T-cell (primary cell): ENCODE data around the gene UBE3D. TPM values are rescaled to one million over a fixed set of nuclear protein-coding genes. Genes with fewer than 3 reads are reported as not detected.
"Not testable (repeated sequence)": the region's sequence is repeated elsewhere in the genome, so short reads cannot be mapped to it uniquely, and the experiment has no call there.

Experiments
- ATAC-seq, 4 experiments: fragments of 200-7000 bp in 3 of 4; fragments of 150-1000 bp in 1 of 4; cut with Tn5 transposase; replicated peaks in 1 of 4; 1 replicate in 3 of 4; 2 replicates in 1 of 4; pipeline ENCODE4 v1.10.0; 2021; ENCODE audit warnings: moderate library complexity in 3 of 4, mild to moderate bottlenecking in 2 of 4, moderate number of reproducible peaks in 1 of 4
- CTCF ChIA-PET, 2 donors: fragments of 300-600 bp; sonication (Branson Sonifier 250); formaldehyde crosslinking; loops; one replicate each; lab custom pipeline; 2022; ENCODE audit warnings: antibody characterized with exemption in 2 of 2; lab: Charles Lee
- POLR2A ChIA-PET, 2 donors: fragments of 300-600 bp; sonication (Branson Sonifier 250); formaldehyde crosslinking; loops; one replicate each; lab custom pipeline; 2022; ENCODE audit warnings: antibody characterized with exemption in 2 of 2; lab: Charles Lee
- DNase-seq, 35 experiments: peaks; one replicate each; pipeline versions ENCODE4 v3.0.0 to v3.0.0-alpha.2; 2013 to 2023
- H3K27ac ChIP-seq: one replicate; pipeline ENCODE4 v1.5.1; 2013; ENCODE audit warnings: low read length
- H3K27me3 ChIP-seq, 2 experiments: replicated peaks in 1 of 2; 1 replicate in 1 of 2; 2 replicates in 1 of 2; pipeline versions ENCODE4 v1.6.1 to v1.7.0; 2013; ENCODE audit warnings: low read length in 1 of 2, mixed read lengths in 1 of 2; ENCODE audit not compliant: control insufficient read depth in 2 of 2, insufficient read depth in 2 of 2; ENCODE audit errors: extremely low read depth in 1 of 2
- H3K36me3 ChIP-seq, 2 donors: 1 replicate in 1 of 2; 2 replicates in 1 of 2; pipeline versions ENCODE4 v1.6.1 to v1.7.0; 2013; ENCODE audit warnings: low read length in 1 of 2; ENCODE audit not compliant: control insufficient read depth in 2 of 2, insufficient read depth in 1 of 2; ENCODE audit errors: extremely low read depth in 1 of 2
- H3K4me1 ChIP-seq, 2 experiments: 1 replicate in 1 of 2; 2 replicates in 1 of 2; pipeline versions ENCODE4 v1.6.1 to v1.7.0; 2013; ENCODE audit warnings: low read length in 2 of 2, mixed read lengths in 1 of 2; ENCODE audit not compliant: insufficient read depth in 2 of 2, control insufficient read depth in 1 of 2; ENCODE audit errors: extremely low read depth in 1 of 2
- H3K4me3 ChIP-seq, 2 donors: 1 replicate in 1 of 2; 2 replicates in 1 of 2; pipeline versions ENCODE4 v1.5.1 to v1.7.0; 2013; ENCODE audit warnings: mild to moderate bottlenecking in 2 of 2, low read length in 1 of 2, moderate library complexity in 1 of 2; ENCODE audit not compliant: control insufficient read depth in 1 of 2; ENCODE audit errors: extremely low read depth in 1 of 2
- H3K9me3 ChIP-seq: 2 replicates; pipeline ENCODE4 v1.7.0; 2013
- H3K27ac Mint-ChIP-seq, 2 donors: one replicate each; pipeline ENCODE4 v1.8.0; 2020 to 2021; ENCODE audit warnings: mild to moderate bottlenecking in 2 of 2, mixed read lengths in 2 of 2
- H3K27me3 Mint-ChIP-seq, 2 donors: one replicate each; pipeline ENCODE4 v1.8.0; 2021 to 2022; ENCODE audit warnings: mixed read lengths in 2 of 2
- H3K36me3 Mint-ChIP-seq: one replicate; pipeline ENCODE4 v1.8.0; 2021; ENCODE audit warnings: mixed read lengths
- H3K4me1 Mint-ChIP-seq, 3 donors: one replicate each; pipeline ENCODE4 v1.8.0; 2020 to 2022; ENCODE audit warnings: mixed read lengths in 3 of 3, mild to moderate bottlenecking in 1 of 3
- H3K4me3 Mint-ChIP-seq, 3 donors: one replicate each; pipeline ENCODE4 v1.8.0; 2020 to 2022; ENCODE audit warnings: mild to moderate bottlenecking in 3 of 3, mixed read lengths in 3 of 3, moderate library complexity in 3 of 3
- H3K9me3 Mint-ChIP-seq, 3 donors: one replicate each; pipeline ENCODE4 v1.8.0; 2020 to 2022; ENCODE audit warnings: mixed read lengths in 3 of 3
- WGBS: methylation state at CpG from one replicate; pipeline ENCODE4 v1.1.5; 2013; ENCODE audit warnings: missing lambda C conversion rate; ENCODE audit not compliant: insufficient coverage; 5-methylcytosine and 5-hydroxymethylcytosine counted together
- total RNA-seq, 35 experiments: library from RNA in 6 of 35; stranded (reverse) in 6 of 35; fragments of 120-200 nt in 1 of 35; gene quantifications; one replicate each; pipeline versions ENCODE4 v1.2.1 to v1.2.4 and lab custom pipeline; 2013 to 2026

Gene UBE3D
- total RNA-seq, 5 donors from 2014 or later (not counting 1 experiment from before 2014, with no cell fraction given), result 6.2 to 9.3 (median 7.1) TPM

GRCh38 chr6:83011131-83011530 lies 54.5 kb downstream of the UBE3D start:
- H3K4me3 Mint-ChIP-seq, H3K27ac ChIP-seq, H3K27me3 Mint-ChIP-seq, H3K27me3 ChIP-seq, CTCF ChIA-PET, H3K9me3 Mint-ChIP-seq, H3K4me1 ChIP-seq, H3K27ac Mint-ChIP-seq, H3K4me3 ChIP-seq, POLR2A ChIA-PET, DNase-seq, H3K36me3 ChIP-seq, ATAC-seq, H3K9me3 ChIP-seq: not testable (repeated sequence)
- Mint-ChIP-seq H3K36me3 (peaks cover 55% of the 10 kb centered on the region), H3K4me1 (peaks cover 15 to 24% (median 19%) of the 10 kb centered on the region in 3 donors)
- WGBS, result 100% methylated on average over 1 of the region's 3 CpGs

GRCh38 chr6:83008626-83009025 lies 57.0 kb downstream of the UBE3D start:
- Histone ChIP-seq H3K36me3 (no peaks in the 10 kb centered on the region), H3K9me3 (no peaks in the 10 kb centered on the region), H3K27ac (no peak overlapping the region), H3K4me1 (peaks cover 0 to 6% of the 10 kb centered on the region in 2 experiments), H3K4me3 (no peak overlapping the region), H3K27me3 (no peaks in the 10 kb centered on the region)
- peaks cover 15 to 24% (median 19%) of the 10 kb centered on the region in 3 donors for H3K4me1 Mint-ChIP-seq
- H3K9me3 Mint-ChIP-seq, result no peaks in the 10 kb centered on the region
- ATAC-seq (no peak), DNase-seq (no peak)
- no peak overlapping the region for H3K4me3 Mint-ChIP-seq
- H3K36me3 Mint-ChIP-seq, result peaks cover 35% of the 10 kb centered on the region
- peak overlapping the region; percentile 2 to 11 for H3K27ac Mint-ChIP-seq
- ChIA-PET CTCF (no interaction called here), POLR2A (no interaction called here)
- H3K27me3 Mint-ChIP-seq, result no peaks in the 10 kb centered on the region
- WGBS, result no CpG with 5 or more reads among the region's 1 CpG

GRCh38 chr6:83006270-83006905 lies 59.3 kb downstream of the UBE3D start:
- DNase-seq (no peak), ATAC-seq (no peak)
- H3K4me1 ChIP-seq, result peaks cover 0 to 6% of the 10 kb centered on the region in 2 experiments
- CTCF ChIA-PET, result no interaction called here
- no peaks in the 10 kb centered on the region for H3K27me3 Mint-ChIP-seq
- H3K9me3 ChIP-seq, result no peaks in the 10 kb centered on the region
- H3K36me3 ChIP-seq, result no peaks in the 10 kb centered on the region
- peaks cover 15 to 24% (median 19%) of the 10 kb centered on the region in 3 donors for H3K4me1 Mint-ChIP-seq
- H3K27me3 ChIP-seq, result no peaks in the 10 kb centered on the region
- H3K36me3 Mint-ChIP-seq, result peaks cover 27% of the 10 kb centered on the region
- no peak overlapping the region for H3K27ac ChIP-seq
- no peaks in the 10 kb centered on the region for H3K9me3 Mint-ChIP-seq
- H3K4me3 Mint-ChIP-seq, result no peak overlapping the region
- no peak overlapping the region for H3K27ac Mint-ChIP-seq
- no CpG with 5 or more reads among the region's 2 CpGs for WGBS
- no peak overlapping the region for H3K4me3 ChIP-seq
- POLR2A ChIA-PET, result no interaction called here

GRCh38 chr6:82996156-82996555 lies 69.5 kb downstream of the UBE3D start:
- no peak overlapping the region for H3K27ac Mint-ChIP-seq
- no peaks in the 10 kb centered on the region for H3K9me3 ChIP-seq
- H3K4me3 ChIP-seq, result no peak overlapping the region
- peaks cover 44% of the 10 kb centered on the region for H3K36me3 Mint-ChIP-seq
- ChIA-PET CTCF (no interaction called here), POLR2A (no interaction called here)
- H3K27ac ChIP-seq, result no peak overlapping the region
- no peaks in the 10 kb centered on the region for H3K36me3 ChIP-seq
- no peaks in the 10 kb centered on the region for H3K4me1 Mint-ChIP-seq
- H3K4me1 ChIP-seq, result no peaks in the 10 kb centered on the region
- no peaks in the 10 kb centered on the region for H3K27me3 ChIP-seq
- DNase-seq (no peak), ATAC-seq (no peak)
- no peaks in the 10 kb centered on the region for H3K27me3 Mint-ChIP-seq
- H3K4me3 Mint-ChIP-seq, result no peak overlapping the region
- H3K9me3 Mint-ChIP-seq, result no peaks in the 10 kb centered on the region

GRCh38 chr6:82995066-82995465 lies 70.6 kb downstream of the UBE3D start:
- Mint-ChIP-seq H3K4me1 (no peaks in the 10 kb centered on the region), H3K4me3 (no peak overlapping the region), H3K9me3 (no peaks in the 10 kb centered on the region), H3K27ac (no peak overlapping the region), H3K36me3 (peaks cover 45% of the 10 kb centered on the region), H3K27me3 (no peaks in the 10 kb centered on the region)
- H3K4me3 ChIP-seq, result no peak overlapping the region
- no peaks in the 10 kb centered on the region for H3K9me3 ChIP-seq
- DNase-seq (no peak), ATAC-seq (no peak)
- no peak overlapping the region for H3K27ac ChIP-seq
- WGBS, result 75% methylated on average over 2 of the region's 3 CpGs
- POLR2A ChIA-PET, result no interaction called here
- H3K36me3 ChIP-seq, result no peaks in the 10 kb centered on the region
- CTCF ChIA-PET, result no interaction called here
- H3K27me3 ChIP-seq, result no peaks in the 10 kb centered on the region
- H3K4me1 ChIP-seq, result no peaks in the 10 kb centered on the region

- CTCF ChIA-PET, result no interaction called here
- POLR2A ChIA-PET, result no interaction called here
- no peaks in the 10 kb centered on the region for H3K9me3 Mint-ChIP-seq
- Histone ChIP-seq H3K27me3 (no peaks in the 10 kb centered on the region), H3K4me3 (no peak overlapping the region), H3K36me3 (no peaks in the 10 kb centered on the region), H3K9me3 (no peaks in the 10 kb centered on the region), H3K27ac (no peak overlapping the region), H3K4me1 (no peaks in the 10 kb centered on the region)
- H3K27me3 Mint-ChIP-seq, result no peaks in the 10 kb centered on the region
- DNase-seq (no peak), ATAC-seq (no peak)
- H3K4me3 Mint-ChIP-seq, result no peak overlapping the region
- H3K27ac Mint-ChIP-seq, result no peak overlapping the region
- H3K36me3 Mint-ChIP-seq, result peaks cover 29% of the 10 kb centered on the region
- H3K4me1 Mint-ChIP-seq, result no peaks in the 10 kb centered on the region
These were observed 75.8 kb downstream of the UBE3D start for GRCh38 chr6:82989736-82990290.
